ENCODE measurements around the gene IGFBP7. TPM values are rescaled to one million over a fixed set of nuclear protein-coding genes. Genes with fewer than 3 reads are reported as not detected.

Gene IGFBP7
- total and polyA plus RNA-seq, 12 donors, result 98.9 to 1,971 (median 554) TPM

- Histone ChIP-seq H3K27me3 (peaks cover 18% of the 10 kb centered on the region), H3K4me1 (replicated peaks in 1 of 2) (no peaks in the 10 kb centered on the region), H3K9me3 (replicated peaks in 1 of 3) (no peaks in the 10 kb centered on the region), H3K4me3 (peak overlapping the region in 2 of 4 donors; percentile 33 to 86), H3K27ac (peak overlapping the region in 4 of 5 donors; percentile 73 to 93 (median 80)), H3K36me3 (replicated peaks in 1 of 2) (no peaks in the 10 kb centered on the region)
- intact Hi-C loops (cut with DNase I), result no loop called here
- TF ChIP-seq, protein P1, sequence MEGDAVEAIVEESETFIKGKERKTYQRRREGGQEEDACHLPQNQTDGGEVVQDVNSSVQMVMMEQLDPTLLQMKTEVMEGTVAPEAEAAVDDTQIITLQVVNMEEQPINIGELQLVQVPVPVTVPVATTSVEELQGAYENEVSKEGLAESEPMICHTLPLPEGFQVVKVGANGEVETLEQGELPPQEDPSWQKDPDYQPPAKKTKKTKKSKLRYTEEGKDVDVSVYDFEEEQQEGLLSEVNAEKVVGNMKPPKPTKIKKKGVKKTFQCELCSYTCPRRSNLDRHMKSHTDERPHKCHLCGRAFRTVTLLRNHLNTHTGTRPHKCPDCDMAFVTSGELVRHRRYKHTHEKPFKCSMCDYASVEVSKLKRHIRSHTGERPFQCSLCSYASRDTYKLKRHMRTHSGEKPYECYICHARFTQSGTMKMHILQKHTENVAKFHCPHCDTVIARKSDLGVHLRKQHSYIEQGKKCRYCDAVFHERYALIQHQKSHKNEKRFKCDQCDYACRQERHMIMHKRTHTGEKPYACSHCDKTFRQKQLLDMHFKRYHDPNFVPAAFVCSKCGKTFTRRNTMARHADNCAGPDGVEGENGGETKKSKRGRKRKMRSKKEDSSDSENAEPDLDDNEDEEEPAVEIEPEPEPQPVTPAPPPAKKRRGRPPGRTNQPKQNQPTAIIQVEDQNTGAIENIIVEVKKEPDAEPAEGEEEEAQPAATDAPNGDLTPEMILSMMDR (IDR thresholded peaks at IDR 0.05), result no peak
- no peak for TF ChIP-seq POLR2A (IDR thresholded peaks at IDR 0.05)
- 16 to 25% (median 23%) methylated on average over 14 to 25 of the region's 25 CpGs for WGBS, 4 donors
- DNase-seq, result peak in 5 of 7 donors; percentile 20 to 57 (median 28)
Observed at GRCh38 chr4:57110640-57111511, 691 bp upstream of the IGFBP7 start.

DNA sequence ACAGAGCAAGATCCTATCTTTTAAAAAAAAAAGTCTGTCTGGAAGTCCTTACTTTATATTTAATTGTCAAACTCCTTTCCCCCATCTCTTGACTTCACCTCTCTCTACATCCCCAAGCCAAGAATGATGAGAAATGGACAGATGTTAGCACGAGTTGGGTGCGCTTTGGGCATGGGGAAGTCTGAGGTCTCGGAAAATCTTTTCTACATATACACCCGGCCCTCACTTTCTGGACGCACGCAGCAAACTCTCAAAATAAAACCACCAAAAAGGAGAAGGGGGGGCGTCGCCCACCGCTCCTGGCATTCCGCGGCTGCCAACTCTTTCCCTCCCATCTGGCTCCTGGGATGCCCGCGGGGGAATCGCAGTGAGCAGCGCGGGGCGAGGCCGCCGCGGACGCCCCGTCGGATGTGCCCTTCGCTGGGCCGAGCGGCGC lies 756 bp downstream of the IGFBP7 start:
- no peaks in the 10 kb centered on the region for H3K36me3 ChIP-seq (replicated peaks in 1 of 2)
- H3K27ac ChIP-seq, result peak overlapping the region in 4 of 5 donors; percentile 73 to 93 (median 80)
- no peaks in the 10 kb centered on the region for H3K9me3 ChIP-seq (replicated peaks in 1 of 3)
- peaks cover 0 to 10% of the 10 kb centered on the region in 2 donors for H3K4me1 ChIP-seq (replicated peaks in 1 of 2)
- peak overlapping the region in 2 of 4 donors; percentile 33 to 86 for H3K4me3 ChIP-seq
- intact Hi-C loops (cut with DNase I), result no loop called here
- DNase-seq, result no peak
- peaks cover 18% of the 10 kb centered on the region for H3K27me3 ChIP-seq
- 11 to 14% (median 14%) methylated on average over 27 of the region's 27 CpGs for WGBS, 4 donors
- TF ChIP-seq POLR2A (IDR thresholded peaks at IDR 0.05), result no peak
- TF ChIP-seq, protein P1 (IDR thresholded peaks at IDR 0.05), result no peak

GRCh38 chr4:57106181-57106580 lies 4.0 kb downstream of the IGFBP7 start:
- H3K4me3 ChIP-seq, result no peak overlapping the region
- H3K9me3 ChIP-seq (replicated peaks in 1 of 3), result no peaks in the 10 kb centered on the region
- WGBS, 4 donors, result 78 to 93% (median 83%) methylated on average over 4 of the region's 4 CpGs
- peaks cover 18% of the 10 kb centered on the region for H3K27me3 ChIP-seq
- no peak for TF ChIP-seq POLR2A (IDR thresholded peaks at IDR 0.05)
- TF ChIP-seq, protein P1 (IDR thresholded peaks at IDR 0.05), result no peak
- intact Hi-C loops (cut with DNase I), result no loop called here
- peak overlapping the region in 1 of 5 donors; percentile 34 for H3K27ac ChIP-seq
- no peak for DNase-seq
- no peaks in the 10 kb centered on the region for H3K36me3 ChIP-seq (replicated peaks in 1 of 2)
- H3K4me1 ChIP-seq (replicated peaks in 1 of 2), result peaks cover 0 to 12% of the 10 kb centered on the region in 2 donors

DNA sequence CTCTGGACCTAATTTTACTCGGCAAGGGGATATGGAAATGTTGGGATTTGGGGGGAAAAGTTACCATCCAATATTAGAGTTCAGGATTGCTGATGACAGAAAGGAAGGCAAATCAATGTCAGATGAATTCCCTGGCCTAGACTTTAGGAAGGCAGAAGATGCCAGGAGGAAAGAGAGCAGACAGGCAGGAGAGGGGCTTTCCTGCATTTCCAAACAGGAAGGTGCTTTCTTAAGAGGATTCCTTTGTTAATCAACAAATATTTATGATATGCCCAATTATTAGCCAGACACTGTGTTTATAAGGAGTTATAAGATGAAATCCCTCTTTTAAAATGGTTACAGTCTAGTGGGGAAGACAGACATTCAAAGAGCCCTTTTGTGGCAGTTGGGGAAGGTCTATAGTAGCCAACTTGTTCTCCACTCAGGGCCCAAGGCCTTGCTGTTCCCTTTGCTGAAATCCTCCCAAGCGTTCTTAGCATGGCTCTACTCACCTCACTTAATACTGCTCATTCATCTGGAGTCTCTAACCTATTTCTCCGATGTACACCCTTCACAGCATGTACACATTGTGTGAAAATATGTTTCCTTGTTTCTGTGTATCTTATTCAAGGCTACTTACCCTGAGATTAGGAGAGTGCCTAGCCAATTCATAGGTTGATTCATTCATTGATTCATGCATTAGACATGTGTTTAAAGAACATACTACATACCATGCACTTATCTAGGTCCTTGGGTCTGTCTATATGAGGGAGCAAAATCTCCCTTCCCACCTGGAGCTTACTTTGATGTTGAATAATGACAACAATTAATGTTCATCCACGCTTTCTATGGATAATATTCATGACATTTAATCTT lies 5.3 kb downstream of the IGFBP7 start:
- Histone ChIP-seq H3K27me3 (peaks cover 13% of the 10 kb centered on the region), H3K4me1 (replicated peaks in 1 of 2) (peaks cover 0 to 17% of the 10 kb centered on the region in 2 donors), H3K27ac (peak overlapping the region in 2 of 5 donors; percentile 42 to 73), H3K9me3 (replicated peaks in 1 of 3) (no peaks in the 10 kb centered on the region), H3K36me3 (replicated peaks in 1 of 2) (no peaks in the 10 kb centered on the region), H3K4me3 (no peak overlapping the region)
- no peak for DNase-seq
- 67 to 76% (median 75%) methylated on average over 4 of the region's 4 CpGs for WGBS, 4 donors
- intact Hi-C loops (cut with DNase I), result no loop called here
- TF ChIP-seq, protein P1 (IDR thresholded peaks at IDR 0.05), result no peak
- TF ChIP-seq POLR2A (IDR thresholded peaks at IDR 0.05), result no peak

All from adrenal gland (tissue), 12 donors.